Fibroblast of skin of abdomen (primary cell): ENCODE measurements around the gene NOD1. TPM values are rescaled to one million over a fixed set of nuclear protein-coding genes. Genes with fewer than 3 reads are reported as not detected.
"Not testable (repeated sequence)": the region's sequence is repeated elsewhere in the genome, so short reads cannot be mapped to it uniquely, and the experiment has no call there.

Source experiments
- DNase-seq: peaks from one replicate; pipeline ENCODE4 v3.0.0-alpha.2; 2013
- polyA plus RNA-seq, 2 experiments: library from polyadenylated mRNA; unstranded; fragments of 120-200 nt; gene quantifications; one replicate each; pipeline ENCODE4 v1.2.1, GENCODE V29; 2013; ENCODE audit not compliant: insufficient read length in 2 of 2

The NOD1 gene
- polyA plus RNA-seq (2013, experiment 1 of 2; ENCODE audit: insufficient read length), result 4.9 TPM
- 4.8 TPM for polyA plus RNA-seq (2013, experiment 2 of 2; ENCODE audit: insufficient read length)

GRCh38 chr7:30478349-30479201 is at the start of gene NOD1:
Gene NOD1, minus strand, starts transcription at chr7:30478784. Its CDS starts 21,863 bp downstream, at chr7:30456921.
- DNase-seq, result peak; percentile 73

GRCh38 chr7:30527297-30527696 is 48.7 kb upstream of the NOD1 start:
- not testable (repeated sequence) for DNase-seq

- no peak for DNase-seq
Observed at GRCh38 chr7:30526163-30526562, 47.6 kb upstream of the NOD1 start.

GRCh38 chr7:30525429-30525828 is 46.8 kb upstream of the NOD1 start:
- DNase-seq, result no peak

GRCh38 chr7:30524545-30524944 is 46.0 kb upstream of the NOD1 start:
- DNase-seq, result no peak

- DNase-seq, result no peak
Observed at GRCh38 chr7:30523466-30523865, 44.9 kb upstream of the NOD1 start.

- DNase-seq, result no peak
Observed at GRCh38 chr7:30522159-30522558, 43.6 kb upstream of the NOD1 start.

GRCh38 chr7:30521532-30521931 is 42.9 kb upstream of the NOD1 start:
- peak; percentile 37 for DNase-seq

GRCh38 chr7:30519122-30519521 is 40.5 kb upstream of the NOD1 start:
- DNase-seq, result no peak

- DNase-seq, result no peak
Observed at GRCh38 chr7:30515761-30516160, 37.2 kb upstream of the NOD1 start.

GRCh38 chr7:30514776-30515175 is 36.2 kb upstream of the NOD1 start:
- no peak for DNase-seq

GRCh38 chr7:30514177-30514576 is 35.6 kb upstream of the NOD1 start:
- no peak for DNase-seq

- DNase-seq, result no peak
Observed at GRCh38 chr7:30513762-30514161, 35.2 kb upstream of the NOD1 start.

GRCh38 chr7:30511973-30512662 is 33.5 kb upstream of the NOD1 start:
- DNase-seq, result no peak

- no peak for DNase-seq
Observed at GRCh38 chr7:30511494-30511893, 32.9 kb upstream of the NOD1 start.

GRCh38 chr7:30510124-30511075 is 31.8 kb upstream of the NOD1 start:
- peak; percentile 24 for DNase-seq

- not testable (repeated sequence) for DNase-seq
Observed at GRCh38 chr7:30509171-30509857, 30.7 kb upstream of the NOD1 start.

GRCh38 chr7:30507346-30507900 is 28.8 kb upstream of the NOD1 start:
- DNase-seq, result not testable (repeated sequence)

- no peak for DNase-seq
Observed at GRCh38 chr7:30505174-30505697, 26.7 kb upstream of the NOD1 start.

GRCh38 chr7:30504301-30505173 is 26.0 kb upstream of the NOD1 start, which contains the start of gene GGCT:
Gene GGCT, minus strand, starts transcription at chr7:30504829. Its CDS starts 120 bp downstream, at chr7:30504709.
- peak; percentile 98 for DNase-seq
